ENCODE measurements around the gene TMPRSS13.

The TMPRSS13 gene

GRCh38 chr11:117914398-117914761 lies 14.8 kb downstream of the TMPRSS13 start:
- DNase-seq (ENCODE audit: low read depth in 1 of 2, low spot score in 1 of 2): no peak

DNA sequence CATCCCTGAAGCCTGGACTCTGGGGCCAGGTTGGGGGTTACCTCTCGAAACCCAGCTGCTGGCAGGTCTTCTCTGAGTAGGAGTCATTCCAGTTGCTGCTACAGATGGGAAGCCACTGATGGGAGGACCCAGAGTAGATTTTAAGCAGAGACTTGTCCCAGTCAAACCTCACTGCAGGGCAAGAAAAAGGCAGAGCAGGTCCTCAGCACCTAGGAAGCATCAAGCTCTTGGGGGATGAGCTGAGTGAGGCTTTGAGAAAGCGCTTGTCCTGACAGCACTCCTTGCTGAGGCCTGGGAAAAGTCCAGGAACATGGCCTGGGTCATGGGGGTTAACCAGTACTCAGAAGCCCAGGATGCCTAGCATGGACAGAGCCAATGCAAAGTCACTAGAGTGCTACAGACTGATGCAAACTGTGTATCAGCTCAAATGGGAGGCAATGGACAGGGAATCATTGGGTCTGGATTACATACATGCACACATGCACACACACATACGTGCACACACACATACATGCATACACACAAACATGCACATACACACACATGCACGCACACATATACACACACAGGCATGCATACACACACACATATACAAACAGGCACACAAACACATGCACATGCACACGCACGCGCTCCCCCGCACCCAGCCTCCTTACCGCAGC lies 15.3 kb downstream of the TMPRSS13 start:
- DNase-seq (ENCODE audit: low read depth in 1 of 2, low spot score in 1 of 2): no peak

DNA sequence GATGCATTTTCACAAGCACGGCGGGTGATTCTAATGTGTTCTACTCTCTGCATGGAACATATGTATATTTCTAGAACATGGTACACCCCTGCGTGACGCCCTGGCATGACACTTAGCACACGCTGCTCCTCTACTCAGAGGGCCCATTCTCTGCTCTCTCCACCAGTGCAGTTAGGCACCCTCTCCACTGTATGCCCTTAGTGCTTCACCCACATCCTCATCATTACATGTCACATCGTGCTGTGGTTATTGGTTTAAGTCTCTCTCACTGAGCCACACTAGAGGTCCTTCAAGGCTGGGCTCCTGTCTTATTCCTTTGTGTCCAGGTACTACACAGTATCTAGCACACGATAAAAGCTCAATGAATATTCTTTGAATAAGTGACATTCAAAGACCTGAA lies 16.7 kb downstream of the TMPRSS13 start:
- DNase-seq (ENCODE audit: low read depth in 1 of 2, low spot score in 1 of 2): no peak

- no peak for DNase-seq (ENCODE audit: low read depth in 1 of 2, low spot score in 1 of 2)
Measured at GRCh38 chr11:117911694-117912093, 17.5 kb downstream of the TMPRSS13 start.

DNA sequence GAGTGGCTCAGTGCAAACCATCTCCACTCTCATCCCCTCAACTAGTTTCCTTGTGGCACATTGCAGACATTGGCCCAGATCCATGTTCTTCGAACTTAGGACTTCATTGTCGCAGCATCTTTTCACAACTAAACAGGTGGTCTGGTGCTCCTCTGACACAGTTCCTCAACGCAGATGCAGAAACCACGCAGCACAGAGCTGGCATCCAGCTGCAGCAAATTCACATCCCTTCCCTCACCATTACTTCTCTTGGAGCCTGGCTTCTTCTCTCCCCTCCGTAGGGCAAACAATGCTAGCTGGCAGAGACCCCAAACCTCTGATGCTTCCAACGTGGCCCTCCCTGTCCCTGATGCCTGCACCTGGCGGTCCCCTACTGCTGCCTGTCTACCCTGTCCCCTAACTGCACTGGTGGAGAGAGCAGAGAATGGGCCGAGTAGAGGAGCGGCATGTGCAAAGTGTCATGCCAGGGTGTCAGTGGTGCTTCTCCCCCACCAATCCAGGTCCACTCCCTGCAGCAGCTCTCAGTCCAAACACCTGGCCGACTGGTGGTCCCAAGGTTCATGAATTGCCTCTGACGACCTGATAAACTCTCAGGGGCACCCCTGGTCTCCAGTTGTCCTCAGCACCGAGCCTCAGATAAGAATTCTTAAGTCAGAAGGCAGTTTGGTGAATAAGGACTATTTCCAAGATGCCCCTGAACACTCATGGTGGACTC lies 18.1 kb downstream of the TMPRSS13 start:
- DNase-seq (ENCODE audit: low read depth in 1 of 2, low spot score in 1 of 2): no peak

DNA sequence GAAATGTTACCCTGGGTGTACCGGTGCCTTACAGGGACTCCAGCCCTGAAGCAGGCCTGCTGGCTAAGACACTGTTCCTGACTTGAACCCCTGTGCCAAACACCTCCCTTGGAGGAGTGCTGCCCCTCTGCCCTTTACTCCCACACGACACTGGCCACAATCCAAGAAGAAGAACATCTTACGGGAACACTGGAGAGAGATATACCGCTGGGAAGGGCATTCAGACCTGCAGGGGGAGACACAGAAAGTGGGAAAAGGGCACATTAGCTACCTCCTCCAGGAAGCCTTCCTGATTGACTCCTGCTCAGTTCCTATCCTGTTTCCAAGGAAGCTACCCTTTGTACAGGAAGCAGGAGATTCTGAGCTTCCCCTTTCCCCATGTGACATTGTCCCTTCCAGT lies 18.7 kb downstream of the TMPRSS13 start:
- no peak for DNase-seq (ENCODE audit: low read depth in 1 of 2, low spot score in 1 of 2)

DNA sequence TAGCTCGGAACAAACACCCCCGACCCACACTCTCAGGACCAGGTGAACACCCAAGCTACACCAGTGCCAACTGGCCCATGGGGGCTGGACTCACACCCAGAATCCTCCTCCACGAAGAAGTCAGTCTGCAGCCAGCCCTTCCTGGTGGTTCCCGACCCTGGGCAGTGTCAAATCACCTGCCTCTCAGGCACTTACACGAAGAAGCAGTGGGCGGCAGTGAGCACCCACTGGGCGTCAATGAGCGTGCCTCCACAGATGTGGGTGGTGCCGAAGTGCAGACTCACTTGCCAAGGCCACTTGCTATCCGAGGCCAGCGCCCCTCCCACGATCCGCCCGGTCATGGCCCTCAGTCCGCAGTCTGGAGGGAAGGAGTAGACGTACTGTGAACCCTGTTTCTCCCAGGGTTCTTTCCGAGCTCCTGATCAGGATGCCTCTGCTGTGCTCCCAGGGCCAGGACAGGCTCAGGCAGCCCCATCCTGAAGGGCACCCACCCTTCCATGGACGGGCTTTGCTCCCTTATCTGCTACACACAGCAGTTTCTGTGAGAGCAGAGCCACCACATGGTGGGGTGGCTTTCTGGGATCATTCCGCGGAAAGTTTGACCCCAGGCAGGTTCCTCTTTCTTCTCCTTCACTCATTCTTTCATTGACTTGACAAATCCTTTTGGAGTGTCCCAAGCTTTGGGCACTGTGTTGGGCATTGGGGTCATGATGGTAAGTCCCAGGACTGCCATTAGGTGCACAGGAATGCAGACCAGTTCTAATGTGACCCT lies 19.4 kb downstream of the TMPRSS13 start:
- DNase-seq (ENCODE audit: low read depth in 1 of 2, low spot score in 1 of 2): no peak

- DNase-seq (ENCODE audit: low read depth in 1 of 2, low spot score in 1 of 2): no peak
Measured at GRCh38 chr11:117908959-117909610, 20.1 kb downstream of the TMPRSS13 start.

DNA sequence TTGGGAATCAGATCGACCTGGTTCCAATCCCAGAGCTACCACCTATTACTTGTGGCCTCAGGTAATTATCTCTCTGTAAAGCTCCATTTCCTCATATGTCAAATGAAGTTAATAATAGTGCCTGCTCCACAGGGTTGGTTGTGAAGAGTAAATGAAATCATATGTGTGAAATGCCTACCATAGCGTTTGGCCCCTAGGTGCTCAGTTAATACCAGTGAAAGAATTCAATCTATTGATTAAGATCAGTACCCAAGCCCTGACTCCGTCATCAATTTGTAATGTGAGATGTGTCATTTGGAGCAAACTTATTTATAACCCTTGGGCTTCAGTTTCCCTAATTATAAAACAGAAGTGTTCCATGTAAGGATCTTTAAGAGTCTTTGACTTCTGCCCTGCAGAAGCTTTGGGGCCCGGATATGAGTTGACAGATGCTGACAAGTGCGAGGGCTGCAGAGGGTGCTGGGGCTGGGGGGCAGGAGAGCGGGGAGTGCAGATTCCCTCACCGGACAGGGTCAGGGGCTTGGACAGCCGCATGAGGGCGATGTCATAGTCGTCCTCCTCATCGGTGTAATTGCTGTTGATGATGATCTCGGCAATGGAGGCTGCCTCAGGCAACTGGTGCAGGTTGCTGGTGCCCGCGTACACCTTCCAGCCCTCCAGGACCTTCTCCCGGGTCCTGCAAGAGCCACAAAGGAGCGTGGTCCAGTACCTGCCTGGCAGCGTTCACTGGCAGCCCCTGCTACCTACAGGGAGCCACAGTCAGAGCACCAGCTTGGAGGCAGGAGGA lies 20.9 kb downstream of the TMPRSS13 start:
- DNase-seq (ENCODE audit: low read depth in 1 of 2, low spot score in 1 of 2): no peak

GRCh38 chr11:117907276-117908108 lies 21.7 kb downstream of the TMPRSS13 start:
- DNase-seq (ENCODE audit: low read depth in 1 of 2, low spot score in 1 of 2): peak in 1 of 2 donors; percentile 30

DNA sequence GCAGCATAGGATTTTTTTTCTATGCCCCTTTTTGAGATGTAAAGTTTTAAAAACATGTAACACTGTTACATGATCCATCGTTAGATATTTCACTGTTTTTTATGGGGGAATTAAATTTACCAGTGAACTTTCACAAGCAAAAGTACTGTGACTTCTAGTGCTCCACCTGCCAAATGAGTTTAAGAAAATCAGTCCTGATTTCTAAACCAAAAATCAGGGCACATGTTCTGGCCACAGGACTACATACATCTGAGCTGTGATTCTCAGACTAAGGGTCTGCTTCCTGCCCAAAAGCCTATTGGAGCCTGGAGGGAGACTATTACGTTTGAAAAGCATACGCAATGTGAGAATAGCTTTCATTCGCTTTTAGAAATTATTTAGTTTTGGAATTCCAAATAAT lies 22.5 kb downstream of the TMPRSS13 start:
- DNase-seq (ENCODE audit: low read depth in 1 of 2, low spot score in 1 of 2): no peak

- DNase-seq (ENCODE audit: low read depth in 1 of 2, low spot score in 1 of 2): no peak
Measured at GRCh38 chr11:117906126-117906525, 23.1 kb downstream of the TMPRSS13 start.

GRCh38 chr11:117905524-117905923 lies 23.7 kb downstream of the TMPRSS13 start:
- no peak for DNase-seq (ENCODE audit: low read depth in 1 of 2, low spot score in 1 of 2)

- DNase-seq (ENCODE audit: low read depth in 1 of 2, low spot score in 1 of 2): no peak
Measured at GRCh38 chr11:117903505-117904382, 25.5 kb downstream of the TMPRSS13 start.

DNA sequence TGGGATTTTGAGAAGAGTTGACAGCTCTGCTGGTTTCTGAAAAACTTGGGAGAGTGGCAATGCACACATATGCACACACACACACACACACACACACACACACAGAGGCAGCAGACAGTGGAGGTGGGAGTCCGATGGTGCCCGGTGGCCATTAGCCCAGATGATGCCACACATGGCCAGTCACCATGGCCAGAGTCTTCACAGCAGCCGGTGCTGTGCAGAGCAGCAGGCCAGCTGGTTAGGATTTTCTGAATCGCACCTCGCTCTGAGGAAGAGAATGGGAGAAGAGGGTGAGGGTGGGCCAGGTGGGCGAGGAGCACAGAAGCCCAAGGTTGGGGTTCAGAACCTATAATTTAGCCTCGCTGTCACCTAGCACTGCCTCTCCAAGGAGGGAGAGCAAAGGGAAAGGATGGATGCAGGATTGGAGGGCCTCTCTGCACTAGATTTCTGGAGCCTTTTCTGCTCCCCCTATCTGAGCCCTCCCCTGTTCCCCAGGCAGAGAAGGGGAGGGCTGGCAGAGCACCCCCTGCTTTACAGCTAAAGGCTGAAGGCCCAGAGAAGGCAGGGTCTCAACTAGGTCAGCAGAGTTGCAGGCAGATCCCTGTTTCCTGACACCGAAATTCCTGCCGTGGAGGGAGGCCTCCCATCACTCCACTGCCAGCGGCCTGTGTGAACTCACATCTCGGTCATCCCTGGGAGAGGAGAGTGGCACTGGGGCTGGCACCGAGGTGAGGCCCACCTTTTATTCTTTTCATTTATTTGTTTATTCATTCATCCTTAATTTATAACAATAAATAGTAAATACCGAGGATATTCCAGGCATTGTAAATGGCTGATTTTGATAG lies 27.0 kb downstream of the TMPRSS13 start:
- no peak for DNase-seq (ENCODE audit: low read depth in 1 of 2, low spot score in 1 of 2)

DNA sequence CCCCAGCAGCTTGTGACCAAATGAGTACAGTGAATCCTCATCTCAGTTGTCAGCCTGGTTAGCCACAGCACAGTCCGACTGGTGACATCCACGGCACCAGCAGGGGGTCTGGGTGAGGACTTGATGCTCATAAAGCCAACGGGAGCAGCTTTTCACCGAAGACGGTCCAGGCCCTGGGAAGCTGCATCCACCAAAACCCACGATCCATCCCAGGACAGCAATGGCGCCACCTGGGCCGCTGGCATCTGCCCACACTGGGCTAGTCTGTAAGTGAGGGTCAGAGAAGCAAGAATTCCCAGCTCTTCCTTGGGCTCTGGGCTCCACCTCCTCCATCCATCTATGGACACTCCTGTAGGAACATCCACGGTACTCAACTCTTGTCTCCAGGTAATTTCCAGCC lies 27.6 kb downstream of the TMPRSS13 start:
- no peak for DNase-seq (ENCODE audit: low read depth in 1 of 2, low spot score in 1 of 2)

GRCh38 chr11:117900720-117901440 lies 28.3 kb downstream of the TMPRSS13 start:
- DNase-seq (ENCODE audit: low read depth in 1 of 2, low spot score in 1 of 2): no peak

Data from activated T-helper 1 cell treated with anti-CD3 and anti-CD28 coated beads, Interleukin-2, amount 50 U/mL, for 16 hours (primary cell).